A549 (cell line): Measurements from ENCODE around the gene SLC17A7. TPM values are rescaled to one million over a fixed set of nuclear protein-coding genes. Genes with fewer than 3 reads are reported as not detected.

ENCODE experiments used
- ATAC-seq, 2 experiments: fragments of 200-7000 bp in 1 of 2; fragments of >200 bp in 1 of 2; cut with Nextera tagmentation in 1 of 2; cut with Tn5 transposase in 1 of 2; 3 replicates each; pipeline versions ENCODE4 v1.8.0 to v1.9.1; 2018 to 2020; ENCODE audit warnings: mild to moderate bottlenecking in 1 of 2, moderate library complexity in 1 of 2
- CTCF ChIA-PET: fragments of 300-600 bp; sonication (Branson Sonifier 250); formaldehyde crosslinking; extraction: SDS; loops from one replicate; lab custom pipeline; 2021; ENCODE audit warnings: antibody characterized with exemption, inconsistent platforms; lab: Yijun Ruan, JAX
- POLR2A ChIA-PET: fragments of 350-600 bp; formaldehyde crosslinking; extraction: SDS; loops from one replicate; lab custom pipeline; 2021; ENCODE audit warnings: antibody characterized with exemption, inconsistent platforms; lab: Yijun Ruan, JAX
- DNase-seq, 2 experiments: peaks; one replicate each; pipeline versions ENCODE4 v3.0.0 to v3.0.0-alpha.2; 2011 to 2016; ENCODE audit warnings: low read depth in 1 of 2, low spot score in 1 of 2
- FAIRE-seq: peaks from 2 replicates; lab custom pipeline; 2011; peaks lifted over from hg19 to GRCh38; lab: Jason Lieb, UNC
- H3K27ac ChIP-seq, 2 experiments: fragments of >200 bp; sonication (Bioruptor Twin); formaldehyde crosslinking; 3 replicates each; pipeline ENCODE4 v1.5.1; 2016 to 2017
- H3K4me1 ChIP-seq: fragments of >200 bp; sonication (Bioruptor Twin); formaldehyde crosslinking; 3 replicates; pipeline ENCODE4 v1.6.1; 2016
- H3K4me2 ChIP-seq: fragments of >200 bp; sonication (Bioruptor Twin); formaldehyde crosslinking; 3 replicates; pipeline ENCODE4 v1.6.1; 2016
- H3K4me3 ChIP-seq: fragments of >200 bp; sonication (Bioruptor Twin); formaldehyde crosslinking; 3 replicates; pipeline ENCODE4 v1.5.1; 2016
- H3K9me3 ChIP-seq: fragments of >200 bp; sonication (Bioruptor Twin); formaldehyde crosslinking; 3 replicates; pipeline ENCODE4 v1.6.1; 2016
- CBX2 ChIP-seq: fragments of 200-600 bp; sonication (generic); IDR thresholded peaks from 2 replicates; pipeline ENCODE4 v1.6.1; 2016; ENCODE audit warnings: low read depth, mild to moderate bottlenecking, borderline replicate concordance
- CBX8 ChIP-seq: fragments of 200-600 bp; sonication (generic); IDR thresholded peaks from 2 replicates; pipeline ENCODE4 v1.6.1; 2016
- CHD2 ChIP-seq: fragments of 150-350 bp; IDR thresholded peaks from 2 replicates; pipeline ENCODE4 v1.6.1; 2014; ENCODE audit warnings: low read length; ENCODE audit not compliant: partially characterized antibody
- HOXA7 ChIP-seq: fragments of 250-450 bp; sonication (Bioruptor Pico); IDR thresholded peaks from 2 replicates; pipeline ENCODE4 v1.5.0; 2020; ENCODE audit warnings: mild to moderate bottlenecking, moderate library complexity
- HOXB5 ChIP-seq: fragments of 250-450 bp; sonication (Bioruptor Pico); IDR thresholded peaks from 2 replicates; pipeline ENCODE4 v1.5.0; 2020; ENCODE audit warnings: mild to moderate bottlenecking, moderate library complexity
- JUNB ChIP-seq: fragments of >200 bp; sonication (Bioruptor Twin); formaldehyde crosslinking; IDR thresholded peaks from 2 replicates; pipeline ENCODE4 v1.6.1; 2016
- MAZ ChIP-seq: fragments of 150-350 bp; IDR thresholded peaks from 2 replicates; pipeline ENCODE4 v1.6.1; 2014; ENCODE audit warnings: antibody characterized with exemption, low read depth, low read length, borderline replicate concordance
- MYC ChIP-seq: IDR thresholded peaks from 2 replicates; pipeline ENCODE4 v1.6.1; 2012; ENCODE audit warnings: mild to moderate bottlenecking, inconsistent platforms, low read length, improper control_type of control experiment, borderline replicate concordance
- NPAS2 ChIP-seq: fragments of 250-450 bp; sonication (Bioruptor Pico); IDR thresholded peaks from 2 replicates; pipeline ENCODE4 v1.8.0; 2022; ENCODE audit warnings: mild to moderate bottlenecking, moderate library complexity, borderline replicate concordance
- POLR2A ChIP-seq: IDR thresholded peaks from 2 replicates; pipeline ENCODE4 v1.6.1; 2012; ENCODE audit warnings: mild to moderate bottlenecking, low read length
- TFCP2L1 ChIP-seq: fragments of 250-450 bp; sonication (Bioruptor Pico); IDR thresholded peaks from 2 replicates; pipeline ENCODE4 v1.5.0; 2021; ENCODE audit warnings: mild to moderate bottlenecking
- ZFP36 ChIP-seq: fragments of 450-650 bp; IDR thresholded peaks from 2 replicates; pipeline ENCODE4 v1.6.1; 2014; ENCODE audit warnings: borderline replicate concordance; ENCODE audit not compliant: partially characterized antibody
- ZNF302 ChIP-seq: fragments of 250-450 bp; sonication (Bioruptor Pico); IDR thresholded peaks from 2 replicates; pipeline ENCODE4 v1.9.0; 2021; ENCODE audit warnings: inconsistent platforms, mild to moderate bottlenecking, moderate library complexity
- WGBS: methylation state at CpG from one replicate; pipeline ENCODE4 v1.1.6; 2017; ENCODE audit errors: missing lambda C conversion rate; 5-methylcytosine and 5-hydroxymethylcytosine counted together
- polyA minus RNA-seq: library from RNA; depleted of rRNA, polyadenylated mRNA; stranded (reverse); fragments of >200 nt; gene quantifications from 2 replicates; pipeline ENCODE4 v1.2.3, GENCODE V29; 2011; rRNA and poly(A)+ RNA removed
- polyA plus RNA-seq, 4 experiments: library from polyadenylated mRNA; depleted of rRNA in 3 of 4; stranded (reverse); fragments of >200 nt; fragmentation: RNase III in 1 of 4; extraction: RNeasy Plus Mini Kit Qiagen cat#74134 plus additional on column Dnase treatment in 1 of 4; gene quantifications; 2 replicates in 3 of 4; 3 replicates in 1 of 4; pipeline ENCODE4 v1.2.3, GENCODE V29; 2011 to 2017
- TF ChIP-seq, protein P1 (sequence below): fragments of 250-450 bp; sonication (Bioruptor Pico); IDR thresholded peaks from 2 replicates; pipeline ENCODE4 v1.5.0; 2020; ENCODE audit warnings: low read depth, mild to moderate bottlenecking, moderate library complexity
- TF ChIP-seq, protein P2 (sequence below): IDR thresholded peaks from 2 replicates; pipeline ENCODE4 v1.6.1; 2012
- TF ChIP-seq, protein P3 (sequence below): IDR thresholded peaks from 2 replicates; pipeline ENCODE4 v1.6.1; 2012; ENCODE audit warnings: low read depth, borderline replicate concordance
- TF ChIP-seq, protein P4 (sequence below): fragments of 200-600 bp; sonication (generic); IDR thresholded peaks from 2 replicates; pipeline ENCODE4 v1.6.1; 2016; ENCODE audit warnings: antibody characterized with exemption, mild to moderate bottlenecking, moderate library complexity
- TF ChIP-seq, protein P5 (sequence below): fragments of >200 bp; sonication (Bioruptor Twin); formaldehyde crosslinking; IDR thresholded peaks from 3 replicates; pipeline ENCODE4 v1.6.1; 2016

SLC17A7 gene
- 0.48 and 0.50 TPM in 2 replicates for polyA plus RNA-seq (2011; rRNA removed)
- polyA plus RNA-seq (2012; cell fraction: cytosol; rRNA removed), result 0.38 and 0.45 TPM in 2 replicates
- 0.45 and 0.54 TPM in 2 replicates for polyA plus RNA-seq (2012; cell fraction: nucleus; rRNA removed)
- polyA plus RNA-seq (2017; fragmentation: RNase III; extraction: RNeasy Plus Mini Kit Qiagen cat#74134 plus additional on column Dnase treatment), result 0.35 to 0.44 TPM (median 0.39 TPM) in 3 replicates
- 0.41 and 0.83 TPM in 2 replicates for polyA minus RNA-seq

DNA sequence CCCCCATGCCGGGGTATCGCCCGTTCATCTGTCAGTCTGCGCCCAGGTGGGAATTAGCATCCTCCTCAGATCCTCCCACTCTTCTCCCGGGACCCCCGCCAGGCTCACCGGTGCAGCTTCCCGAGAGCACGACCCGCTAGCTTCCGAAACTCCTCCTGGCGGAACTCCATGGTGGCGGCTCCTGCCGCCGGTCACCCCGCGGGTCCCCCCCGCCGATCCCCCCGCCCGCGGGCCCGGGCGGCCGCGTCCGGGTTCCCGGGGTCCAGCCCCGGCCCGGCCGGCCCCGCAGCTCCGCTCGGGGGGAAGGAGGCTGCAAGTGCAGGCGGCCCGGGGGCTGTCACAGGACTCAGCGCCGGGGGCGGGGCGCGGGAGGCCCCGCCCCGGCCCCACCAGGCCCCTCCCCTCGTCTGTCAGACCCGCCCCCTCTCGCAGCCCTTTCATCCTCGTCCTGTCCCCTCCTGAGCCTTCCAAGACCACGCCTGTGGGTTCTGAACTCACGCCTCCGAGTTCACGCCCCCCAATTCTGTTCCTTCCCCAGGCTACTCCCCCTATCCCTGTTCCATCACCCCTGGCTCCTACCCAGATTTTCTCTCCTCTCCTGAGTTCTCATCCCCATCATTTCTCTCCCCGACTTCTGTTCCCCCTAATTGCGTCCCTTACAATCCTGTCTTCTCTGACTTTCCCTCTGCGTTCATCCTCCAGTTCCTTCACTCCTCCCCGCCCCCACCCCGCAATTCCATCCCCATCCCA lies at the start of gene SLC17A7:
TSS of gene SLC17A7 (minus strand) at position 318 of the 750 bp plus-strand sequence. CDS start at position 170, 148 bp downstream.
- ATAC-seq (peak; percentile 6 to 15; a peak in 5 of 6 replicates), FAIRE-seq (no peak), DNase-seq (peak; percentile 70 to 91)
- ChIA-PET CTCF (interaction anchor here (1.2 to 19.0 kb wide), 10 partner anchors 10 to 129 kb away, joined by 3 to 244 read pairs (median 9); partner anchors contain the start of genes DKKL1, GFY and KASH5), POLR2A (interaction anchor here (0.6 to 0.8 kb wide), 2 partner anchors 10 to 12 kb away, joined by 3 read pairs; partner anchors contain the start of genes ALDH16A1 and PIH1D1)
- 11% methylated on average over 22 of the region's 56 CpGs for WGBS
- H3K4me1 ChIP-seq, result peaks cover 19% of the 10 kb centered on the region
- TF ChIP-seq, protein P1, sequence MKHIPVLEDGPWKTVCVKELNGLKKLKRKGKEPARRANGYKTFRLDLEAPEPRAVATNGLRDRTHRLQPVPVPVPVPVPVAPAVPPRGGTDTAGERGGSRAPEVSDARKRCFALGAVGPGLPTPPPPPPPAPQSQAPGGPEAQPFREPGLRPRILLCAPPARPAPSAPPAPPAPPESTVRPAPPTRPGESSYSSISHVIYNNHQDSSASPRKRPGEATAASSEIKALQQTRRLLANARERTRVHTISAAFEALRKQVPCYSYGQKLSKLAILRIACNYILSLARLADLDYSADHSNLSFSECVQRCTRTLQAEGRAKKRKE (CRISPR knock-in tag), result no peak
- TF ChIP-seq ZFP36, result no peak
- TF ChIP-seq JUNB, result no peak
- TF ChIP-seq, protein P2, sequence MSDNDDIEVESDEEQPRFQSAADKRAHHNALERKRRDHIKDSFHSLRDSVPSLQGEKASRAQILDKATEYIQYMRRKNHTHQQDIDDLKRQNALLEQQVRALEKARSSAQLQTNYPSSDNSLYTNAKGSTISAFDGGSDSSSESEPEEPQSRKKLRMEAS, result no peak
- no peak for TF ChIP-seq POLR2A
- no peak for TF ChIP-seq NPAS2 (CRISPR knock-in tag)
- no peak for TF ChIP-seq CBX2
- TF ChIP-seq, protein P3, sequence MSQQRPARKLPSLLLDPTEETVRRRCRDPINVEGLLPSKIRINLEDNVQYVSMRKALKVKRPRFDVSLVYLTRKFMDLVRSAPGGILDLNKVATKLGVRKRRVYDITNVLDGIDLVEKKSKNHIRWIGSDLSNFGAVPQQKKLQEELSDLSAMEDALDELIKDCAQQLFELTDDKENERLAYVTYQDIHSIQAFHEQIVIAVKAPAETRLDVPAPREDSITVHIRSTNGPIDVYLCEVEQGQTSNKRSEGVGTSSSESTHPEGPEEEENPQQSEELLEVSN, result no peak
- TF ChIP-seq ZNF302 (CRISPR knock-in tag), result no peak
- no peak for TF ChIP-seq CBX8
- TF ChIP-seq CHD2, result no peak
- TF ChIP-seq MYC, result no peak
- no peak for TF ChIP-seq HOXA7 (CRISPR knock-in tag)
- no peak for TF ChIP-seq MAZ
- no peak for TF ChIP-seq HOXB5 (CRISPR knock-in tag)
- no peaks in the 10 kb centered on the region for H3K9me3 ChIP-seq
- H3K27ac ChIP-seq, result peak within 1 kb of the TSS; percentile 85 to 89
- H3K4me2 ChIP-seq, result peak within 1 kb of the TSS; percentile 99
- H3K4me3 ChIP-seq, result peak within 1 kb of the TSS; percentile 79

DNA sequence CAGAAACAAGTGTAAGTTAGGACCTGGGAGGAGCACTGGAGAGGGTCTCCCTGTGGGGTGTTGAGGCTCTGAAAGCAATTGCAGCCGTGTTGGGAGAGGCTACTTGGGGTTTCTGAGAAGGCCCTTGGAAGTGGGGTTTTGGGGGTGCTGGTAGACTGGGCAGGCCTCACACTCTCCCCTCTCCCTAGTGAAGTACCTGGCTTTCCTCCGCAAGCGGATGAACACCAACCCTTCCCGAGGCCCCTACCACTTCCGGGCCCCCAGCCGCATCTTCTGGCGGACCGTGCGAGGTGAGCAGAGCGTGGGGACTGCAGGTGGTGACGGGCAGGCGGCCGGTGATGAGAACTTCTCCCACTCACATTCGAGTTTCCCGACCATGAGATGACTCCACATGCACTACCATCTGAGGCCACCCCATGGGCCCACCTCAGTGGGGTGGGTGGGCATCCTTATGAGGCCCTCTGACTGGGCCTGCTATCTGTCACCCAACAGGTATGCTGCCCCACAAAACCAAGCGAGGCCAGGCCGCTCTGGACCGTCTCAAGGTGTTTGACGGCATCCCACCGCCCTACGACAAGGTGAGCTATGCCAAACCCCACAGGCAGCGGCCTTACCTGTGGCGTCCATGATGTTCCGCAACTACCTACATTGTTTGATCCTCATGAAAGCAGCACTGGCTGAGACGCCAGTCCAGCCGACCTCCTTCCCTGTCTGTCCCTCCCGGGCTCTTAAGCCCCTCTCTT lies 49.1 kb upstream of the SLC17A7 start:
- 84% methylated on average over 27 of the region's 27 CpGs for WGBS
- CTCF ChIA-PET, result no interaction called here
- DNase-seq (no peak), FAIRE-seq (no peak), ATAC-seq (no peak)
- Histone ChIP-seq H3K4me1 (peaks cover 30% of the 10 kb centered on the region), H3K4me3 (peak overlapping the region; percentile 71), H3K9me3 (no peaks in the 10 kb centered on the region), H3K4me2 (peak overlapping the region; percentile 80), H3K27ac (peak overlapping the region; percentile 94 to 95)
- TF ChIP-seq TFCP2L1 (CRISPR knock-in tag), result peak; percentile 26; the same call in 1 of the 2 replicates
- TF ChIP-seq, protein P4, sequence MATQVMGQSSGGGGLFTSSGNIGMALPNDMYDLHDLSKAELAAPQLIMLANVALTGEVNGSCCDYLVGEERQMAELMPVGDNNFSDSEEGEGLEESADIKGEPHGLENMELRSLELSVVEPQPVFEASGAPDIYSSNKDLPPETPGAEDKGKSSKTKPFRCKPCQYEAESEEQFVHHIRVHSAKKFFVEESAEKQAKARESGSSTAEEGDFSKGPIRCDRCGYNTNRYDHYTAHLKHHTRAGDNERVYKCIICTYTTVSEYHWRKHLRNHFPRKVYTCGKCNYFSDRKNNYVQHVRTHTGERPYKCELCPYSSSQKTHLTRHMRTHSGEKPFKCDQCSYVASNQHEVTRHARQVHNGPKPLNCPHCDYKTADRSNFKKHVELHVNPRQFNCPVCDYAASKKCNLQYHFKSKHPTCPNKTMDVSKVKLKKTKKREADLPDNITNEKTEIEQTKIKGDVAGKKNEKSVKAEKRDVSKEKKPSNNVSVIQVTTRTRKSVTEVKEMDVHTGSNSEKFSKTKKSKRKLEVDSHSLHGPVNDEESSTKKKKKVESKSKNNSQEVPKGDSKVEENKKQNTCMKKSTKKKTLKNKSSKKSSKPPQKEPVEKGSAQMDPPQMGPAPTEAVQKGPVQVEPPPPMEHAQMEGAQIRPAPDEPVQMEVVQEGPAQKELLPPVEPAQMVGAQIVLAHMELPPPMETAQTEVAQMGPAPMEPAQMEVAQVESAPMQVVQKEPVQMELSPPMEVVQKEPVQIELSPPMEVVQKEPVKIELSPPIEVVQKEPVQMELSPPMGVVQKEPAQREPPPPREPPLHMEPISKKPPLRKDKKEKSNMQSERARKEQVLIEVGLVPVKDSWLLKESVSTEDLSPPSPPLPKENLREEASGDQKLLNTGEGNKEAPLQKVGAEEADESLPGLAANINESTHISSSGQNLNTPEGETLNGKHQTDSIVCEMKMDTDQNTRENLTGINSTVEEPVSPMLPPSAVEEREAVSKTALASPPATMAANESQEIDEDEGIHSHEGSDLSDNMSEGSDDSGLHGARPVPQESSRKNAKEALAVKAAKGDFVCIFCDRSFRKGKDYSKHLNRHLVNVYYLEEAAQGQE, result no peak
- TF ChIP-seq, protein P5, sequence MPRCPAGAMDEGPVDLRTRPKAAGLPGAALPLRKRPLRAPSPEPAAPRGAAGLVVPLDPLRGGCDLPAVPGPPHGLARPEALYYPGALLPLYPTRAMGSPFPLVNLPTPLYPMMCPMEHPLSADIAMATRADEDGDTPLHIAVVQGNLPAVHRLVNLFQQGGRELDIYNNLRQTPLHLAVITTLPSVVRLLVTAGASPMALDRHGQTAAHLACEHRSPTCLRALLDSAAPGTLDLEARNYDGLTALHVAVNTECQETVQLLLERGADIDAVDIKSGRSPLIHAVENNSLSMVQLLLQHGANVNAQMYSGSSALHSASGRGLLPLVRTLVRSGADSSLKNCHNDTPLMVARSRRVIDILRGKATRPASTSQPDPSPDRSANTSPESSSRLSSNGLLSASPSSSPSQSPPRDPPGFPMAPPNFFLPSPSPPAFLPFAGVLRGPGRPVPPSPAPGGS, result 0 out of 3 replicates have a peak, but pooled peaks have one; percentile 24
- POLR2A ChIA-PET, result no interaction called here
